NCI-H146 treated with DMSO at 0.1 percent for 48 hours (cell line): Measurements from ENCODE around the gene BHLHE40.

Source experiments
- DNase-seq: peaks from one replicate; lab custom pipeline; 2025; ENCODE audit not compliant: unreplicated experiment; lab: John Stamatoyannopoulos, UW

The BHLHE40 gene

GRCh38 chr3:4979428-4980228 is at the start of gene BHLHE40:
TSS of gene BHLHE40 (plus strand) at chr3:4979437. CDS start at chr3:4979719, 282 bp downstream.
- no peak for DNase-seq

- DNase-seq, result no peak
These were observed 48.7 kb upstream of the BHLHE40 start for GRCh38 chr3:4930501-4930900.

- no peak for DNase-seq
These were observed 45.2 kb upstream of the BHLHE40 start for GRCh38 chr3:4934050-4934449.

GRCh38 chr3:4935347-4935746 is 43.9 kb upstream of the BHLHE40 start:
- DNase-seq, result no peak

- no peak for DNase-seq
These were observed 42.1 kb upstream of the BHLHE40 start for GRCh38 chr3:4936982-4937614.

- no peak for DNase-seq
These were observed 40.8 kb upstream of the BHLHE40 start for GRCh38 chr3:4938281-4938982.

- no peak for DNase-seq
These were observed 40.0 kb upstream of the BHLHE40 start for GRCh38 chr3:4939276-4939675.

- no peak for DNase-seq
These were observed 38.3 kb upstream of the BHLHE40 start for GRCh38 chr3:4940985-4941384.

- DNase-seq, result no peak
These were observed 35.7 kb upstream of the BHLHE40 start for GRCh38 chr3:4943549-4943948.

GRCh38 chr3:4945324-4945723 is 33.9 kb upstream of the BHLHE40 start:
- no peak for DNase-seq

- no peak for DNase-seq
These were observed 32.2 kb upstream of the BHLHE40 start for GRCh38 chr3:4947028-4947427.

- DNase-seq, result no peak
These were observed 30.8 kb upstream of the BHLHE40 start for GRCh38 chr3:4948395-4948794.

GRCh38 chr3:4949004-4949403 is 30.2 kb upstream of the BHLHE40 start:
- no peak for DNase-seq

GRCh38 chr3:4949659-4950058 is 29.6 kb upstream of the BHLHE40 start:
- DNase-seq, result no peak

- DNase-seq, result no peak
These were observed 28.9 kb upstream of the BHLHE40 start for GRCh38 chr3:4950351-4950784.

- DNase-seq, result no peak
These were observed 28.3 kb upstream of the BHLHE40 start for GRCh38 chr3:4950948-4951347.

- no peak for DNase-seq
These were observed 26.1 kb upstream of the BHLHE40 start for GRCh38 chr3:4953119-4953518.

GRCh38 chr3:4954256-4955000 is 24.8 kb upstream of the BHLHE40 start:
- no peak for DNase-seq

- DNase-seq, result no peak
These were observed 23.1 kb upstream of the BHLHE40 start for GRCh38 chr3:4956099-4956498.

- no peak for DNase-seq
These were observed 22.5 kb upstream of the BHLHE40 start for GRCh38 chr3:4956738-4957137.

- no peak for DNase-seq
These were observed 21.3 kb upstream of the BHLHE40 start for GRCh38 chr3:4957978-4958377.
